GM12801 (cell line): Measurements from ENCODE around the gene SMAD3.

Experiments used
- TF ChIP-seq, protein P1 (sequence below): IDR thresholded peaks from one replicate; pipeline ENCODE4 v1.5.1; 2011; ENCODE audit warnings: control low read depth; ENCODE audit not compliant: insufficient read length; ENCODE audit errors: extremely low read depth

The SMAD3 gene

DNA sequence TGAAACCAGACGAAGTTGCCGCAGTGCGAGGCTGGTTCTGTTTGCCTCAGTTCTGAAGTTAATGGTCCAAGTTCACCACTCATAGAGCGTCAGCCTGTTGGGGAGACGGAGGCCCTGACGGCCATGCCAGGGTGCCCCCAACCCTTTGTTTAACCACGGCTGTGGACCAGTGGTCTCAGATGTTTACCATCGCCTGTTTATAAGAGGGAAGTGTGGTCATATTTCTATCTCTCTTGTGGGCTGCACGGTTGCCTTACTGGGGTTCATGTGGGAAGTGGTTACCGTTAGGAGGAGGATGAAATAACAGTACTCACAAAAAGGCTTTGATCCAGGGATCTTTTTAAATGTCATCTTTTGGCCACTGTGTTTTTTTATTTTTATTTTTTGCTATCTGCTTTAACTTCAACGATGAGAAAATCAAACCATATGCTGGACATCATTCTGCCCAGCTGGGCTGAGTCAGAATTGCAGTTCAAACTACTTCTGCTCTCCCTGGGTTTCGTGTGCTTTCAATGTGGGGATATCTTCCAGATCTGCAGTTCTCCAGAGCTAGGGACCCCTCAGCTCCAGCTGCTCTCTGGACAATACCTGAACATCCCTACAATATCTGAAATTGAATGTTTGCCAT is 17.8 kb downstream of the SMAD3 start:
- TF ChIP-seq, protein P1, sequence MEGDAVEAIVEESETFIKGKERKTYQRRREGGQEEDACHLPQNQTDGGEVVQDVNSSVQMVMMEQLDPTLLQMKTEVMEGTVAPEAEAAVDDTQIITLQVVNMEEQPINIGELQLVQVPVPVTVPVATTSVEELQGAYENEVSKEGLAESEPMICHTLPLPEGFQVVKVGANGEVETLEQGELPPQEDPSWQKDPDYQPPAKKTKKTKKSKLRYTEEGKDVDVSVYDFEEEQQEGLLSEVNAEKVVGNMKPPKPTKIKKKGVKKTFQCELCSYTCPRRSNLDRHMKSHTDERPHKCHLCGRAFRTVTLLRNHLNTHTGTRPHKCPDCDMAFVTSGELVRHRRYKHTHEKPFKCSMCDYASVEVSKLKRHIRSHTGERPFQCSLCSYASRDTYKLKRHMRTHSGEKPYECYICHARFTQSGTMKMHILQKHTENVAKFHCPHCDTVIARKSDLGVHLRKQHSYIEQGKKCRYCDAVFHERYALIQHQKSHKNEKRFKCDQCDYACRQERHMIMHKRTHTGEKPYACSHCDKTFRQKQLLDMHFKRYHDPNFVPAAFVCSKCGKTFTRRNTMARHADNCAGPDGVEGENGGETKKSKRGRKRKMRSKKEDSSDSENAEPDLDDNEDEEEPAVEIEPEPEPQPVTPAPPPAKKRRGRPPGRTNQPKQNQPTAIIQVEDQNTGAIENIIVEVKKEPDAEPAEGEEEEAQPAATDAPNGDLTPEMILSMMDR: no peak

DNA sequence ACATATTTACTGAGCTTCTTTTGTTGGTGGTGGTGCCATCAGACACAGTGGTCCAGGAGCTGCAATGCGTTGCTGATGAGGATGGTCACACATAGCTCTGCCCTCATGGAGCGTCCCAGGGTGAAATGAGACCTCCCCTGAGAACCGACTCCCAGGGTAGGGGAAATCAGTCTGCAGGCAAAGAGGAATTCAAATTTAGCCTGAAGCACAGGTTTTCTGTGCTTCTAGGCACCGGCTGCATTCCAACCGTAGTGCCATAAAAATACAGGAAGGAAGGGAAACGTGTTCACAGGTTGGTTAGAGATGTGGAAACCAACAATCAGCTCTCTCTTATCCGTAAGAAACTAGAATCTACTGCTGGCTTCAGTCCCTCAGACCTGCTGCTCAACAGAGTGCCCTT is 19.2 kb downstream of the SMAD3 start:
- TF ChIP-seq, protein P1: no peak

DNA sequence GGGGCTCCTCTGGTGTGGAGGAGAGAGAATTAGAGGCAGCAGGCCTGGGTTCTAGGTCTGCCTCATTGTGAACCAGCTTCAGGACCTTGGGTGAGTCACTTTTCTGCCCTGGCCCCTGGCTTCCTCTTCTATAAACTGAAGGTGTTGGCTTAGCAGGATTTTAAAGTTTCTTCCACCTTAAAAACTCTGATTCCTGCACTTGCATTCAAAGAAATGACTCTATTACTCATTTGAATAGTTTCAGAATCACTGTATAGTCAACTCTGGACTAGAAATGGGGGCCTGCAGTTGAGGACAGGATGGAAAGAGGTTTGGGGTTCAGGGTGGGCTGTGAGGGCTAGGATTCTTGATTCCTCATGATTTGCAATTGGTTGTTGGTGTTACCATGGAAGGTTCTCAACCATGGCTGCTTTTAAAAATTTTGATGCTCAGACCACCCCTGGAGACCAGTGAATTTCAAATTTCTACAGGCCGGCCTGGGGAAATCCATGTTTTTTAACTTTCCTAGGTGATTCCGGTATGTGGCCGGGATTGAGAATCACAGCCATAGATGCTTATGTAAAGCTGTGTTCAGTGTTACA is 19.9 kb downstream of the SMAD3 start:
- TF ChIP-seq, protein P1: no peak

DNA sequence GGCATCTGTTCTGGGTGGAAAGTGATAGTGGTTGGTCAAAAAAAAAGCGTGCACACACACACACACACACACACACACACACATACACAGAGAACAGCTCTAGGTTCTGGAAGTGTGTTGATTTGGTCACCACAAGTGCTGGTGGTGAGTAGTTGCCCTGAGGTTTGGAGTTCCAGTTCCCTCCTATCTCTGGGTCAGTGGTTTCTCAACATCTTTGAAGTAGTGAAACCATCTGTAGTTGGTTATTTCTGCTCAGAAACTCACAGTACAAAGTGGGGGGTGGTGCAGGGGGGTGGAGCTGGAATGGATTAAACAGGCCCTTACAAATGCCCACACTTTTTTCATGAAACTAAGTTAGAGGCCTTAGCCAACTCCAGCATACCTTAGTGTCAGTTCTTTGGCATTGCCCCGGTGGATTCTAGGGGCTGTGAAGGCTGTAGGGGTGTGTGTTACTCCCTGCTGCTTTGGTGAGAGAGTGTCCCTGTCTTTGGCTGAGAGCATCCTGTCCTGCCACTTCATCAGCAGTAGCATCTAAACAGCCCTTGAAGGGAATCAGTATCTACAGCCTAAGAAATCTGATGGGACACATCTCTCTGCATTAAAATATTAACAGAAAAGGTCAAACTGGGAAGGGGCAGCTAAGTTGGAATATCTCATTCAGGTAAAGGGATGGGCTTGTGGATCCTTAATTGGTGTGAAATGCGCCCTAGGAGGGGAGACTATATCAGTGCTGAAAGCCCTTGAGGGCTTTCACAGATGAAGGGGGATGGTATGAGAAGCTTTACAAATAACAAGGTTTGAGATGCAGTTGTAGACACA is 20.6 kb downstream of the SMAD3 start:
- TF ChIP-seq, protein P1: no peak

- TF ChIP-seq, protein P1: no peak
Observed at GRCh38 chr15:67086637-67086914, 21.2 kb downstream of the SMAD3 start.

GRCh38 chr15:67087507-67088172 is 22.2 kb downstream of the SMAD3 start:
- TF ChIP-seq, protein P1: no peak
